GM12801 (cell line): ENCODE measurements around the gene ARHGAP15.

Source experiments
- CTCF ChIP-seq: IDR thresholded peaks from one replicate; pipeline ENCODE4 v1.5.1; 2011; ENCODE audit warnings: control low read depth; ENCODE audit not compliant: insufficient read length; ENCODE audit errors: extremely low read depth

The ARHGAP15 gene

GRCh38 chr2:143504397-143504796 lies 375.2 kb downstream of the ARHGAP15 start:
- TF ChIP-seq CTCF = no peak

GRCh38 chr2:143505542-143505941 lies 376.3 kb downstream of the ARHGAP15 start:
- TF ChIP-seq CTCF = no peak

- TF ChIP-seq CTCF = no peak
These were observed 383.9 kb downstream of the ARHGAP15 start for GRCh38 chr2:143513081-143513480.

- no peak for TF ChIP-seq CTCF
These were observed 385.2 kb downstream of the ARHGAP15 start for GRCh38 chr2:143514413-143514812.

GRCh38 chr2:143515318-143515717 lies 386.1 kb downstream of the ARHGAP15 start:
- TF ChIP-seq CTCF = no peak

- no peak for TF ChIP-seq CTCF
These were observed 390.3 kb downstream of the ARHGAP15 start for GRCh38 chr2:143519521-143519920.

- no peak for TF ChIP-seq CTCF
These were observed 392.2 kb downstream of the ARHGAP15 start for GRCh38 chr2:143521396-143521795.

- TF ChIP-seq CTCF = no peak
These were observed 393.5 kb downstream of the ARHGAP15 start for GRCh38 chr2:143522699-143523098.
